Fibroblast of lung (primary cell): Measurements from ENCODE around the gene PSMA5. TPM values are rescaled to one million over a fixed set of nuclear protein-coding genes. Genes with fewer than 3 reads are reported as not detected.

Source experiments
- DNase-seq, 2 donors: peaks; one replicate each; pipeline versions ENCODE4 v3.0.0 to v3.0.0-alpha.2; 2010; ENCODE audit warnings: low read depth in 2 of 2
- H2AFZ ChIP-seq: 2 replicates; pipeline ENCODE4 v1.5.1; 2012; ENCODE audit warnings: low read length, control low read depth, inconsistent platforms
- H3K27ac ChIP-seq: 2 replicates; pipeline ENCODE4 v1.5.1; 2011; ENCODE audit warnings: low read length, control low read depth; ENCODE audit not compliant: insufficient read depth
- H3K27me3 ChIP-seq: 2 replicates; pipeline ENCODE4 v1.5.1; 2011; ENCODE audit warnings: mild to moderate bottlenecking, low read length; ENCODE audit not compliant: control insufficient read depth, insufficient read depth
- H3K36me3 ChIP-seq: 2 replicates; pipeline ENCODE4 v1.5.1; 2011; ENCODE audit warnings: low read length; ENCODE audit not compliant: control insufficient read depth, insufficient read depth
- H3K4me1 ChIP-seq: 2 replicates; pipeline ENCODE4 v1.5.1; 2011; ENCODE audit warnings: low read length; ENCODE audit not compliant: control insufficient read depth, insufficient read depth; ENCODE audit errors: extremely low read depth
- H3K4me2 ChIP-seq: 2 replicates; pipeline ENCODE4 v1.5.1; 2011; ENCODE audit warnings: low read length, control low read depth; ENCODE audit not compliant: insufficient read depth; ENCODE audit errors: extremely low read depth
- H3K4me3 ChIP-seq, 4 experiments: fragments of 200-600 bp in 1 of 4; sonication (generic) in 1 of 4; replicated peaks in 1 of 4; 2 replicates each; pipeline ENCODE4 v1.5.1; 2011 to 2016; ENCODE audit warnings: low read length in 4 of 4, low read depth in 3 of 4, mild to moderate bottlenecking in 3 of 4, control low read depth in 2 of 4, inconsistent platforms in 1 of 4, mixed read lengths in 1 of 4; ENCODE audit not compliant: insufficient read depth in 1 of 4; ENCODE audit errors: control extremely low read depth in 1 of 4
- H3K79me2 ChIP-seq: 2 replicates; pipeline ENCODE4 v1.5.1; 2012; ENCODE audit warnings: mild to moderate bottlenecking, low read length, inconsistent platforms; ENCODE audit not compliant: control insufficient read depth, insufficient read depth
- H3K9ac ChIP-seq: 2 replicates; pipeline ENCODE4 v1.5.1; 2011; ENCODE audit warnings: mild to moderate bottlenecking, low read length, control low read depth; ENCODE audit not compliant: insufficient read depth
- H3K9me3 ChIP-seq: 2 replicates; pipeline ENCODE4 v1.5.1; 2012; ENCODE audit warnings: low read depth, low read length; ENCODE audit not compliant: control insufficient read depth, insufficient read depth
- H4K20me1 ChIP-seq: 2 replicates; pipeline ENCODE4 v1.5.1; 2011; ENCODE audit warnings: low read length; ENCODE audit not compliant: control insufficient read depth, insufficient read depth; ENCODE audit errors: extremely low read depth
- EZH2 ChIP-seq: IDR thresholded peaks from 2 replicates; pipeline ENCODE4 v1.5.1; 2012; ENCODE audit warnings: low read length, control low read depth, mild to moderate bottlenecking; ENCODE audit errors: missing control alignments
- polyA plus RNA-seq, 2 donors: library from polyadenylated mRNA; depleted of rRNA in 1 of 2; stranded (reverse) in 1 of 2; unstranded in 1 of 2; fragments of >200 nt; gene quantifications; 2 replicates each; pipeline ENCODE4 v1.2.1, GENCODE V29; 2011 to 2012; ENCODE audit warnings: missing spikeins in 1 of 2
- total RNA-seq: library from RNA; depleted of rRNA; stranded (reverse); fragments of >200 nt; gene quantifications from 2 replicates; pipeline ENCODE4 v1.2.1, GENCODE V29; 2014
- TF ChIP-seq, protein P1 (sequence below), 2 donors: IDR thresholded peaks in 1 of 2; conservative IDR thresholded peaks in 1 of 2; 1 replicate in 1 of 2; 2 replicates in 1 of 2; pipeline ENCODE4 v1.5.1; 2011 to 2012; ENCODE audit warnings: low read length in 2 of 2, control low read depth in 1 of 2, inconsistent platforms in 1 of 2, low read depth in 1 of 2, mild to moderate bottlenecking in 1 of 2

PSMA5 gene
- total and polyA plus RNA-seq, 2 donors (not counting 1 experiment from before 2014, with no cell fraction given): 41.0 to 145 TPM

DNA sequence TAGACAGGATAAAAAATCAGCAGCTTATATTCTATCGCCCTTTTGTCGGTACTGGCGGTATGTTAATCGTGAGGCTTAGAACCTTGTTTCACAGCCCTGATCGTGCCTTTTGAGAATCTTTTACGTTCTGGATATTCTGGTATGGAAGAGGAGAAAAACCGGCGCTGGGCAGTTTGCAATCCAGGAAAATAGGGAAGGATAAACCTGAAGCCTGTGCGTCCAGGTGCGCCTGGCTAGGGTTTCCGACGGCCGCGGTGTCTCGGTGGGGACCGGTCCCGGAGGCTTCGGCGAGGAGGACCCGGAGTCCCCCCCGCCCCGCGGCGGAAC, 39.8 kb upstream of the PSMA5 start:
- TF ChIP-seq, protein P1, sequence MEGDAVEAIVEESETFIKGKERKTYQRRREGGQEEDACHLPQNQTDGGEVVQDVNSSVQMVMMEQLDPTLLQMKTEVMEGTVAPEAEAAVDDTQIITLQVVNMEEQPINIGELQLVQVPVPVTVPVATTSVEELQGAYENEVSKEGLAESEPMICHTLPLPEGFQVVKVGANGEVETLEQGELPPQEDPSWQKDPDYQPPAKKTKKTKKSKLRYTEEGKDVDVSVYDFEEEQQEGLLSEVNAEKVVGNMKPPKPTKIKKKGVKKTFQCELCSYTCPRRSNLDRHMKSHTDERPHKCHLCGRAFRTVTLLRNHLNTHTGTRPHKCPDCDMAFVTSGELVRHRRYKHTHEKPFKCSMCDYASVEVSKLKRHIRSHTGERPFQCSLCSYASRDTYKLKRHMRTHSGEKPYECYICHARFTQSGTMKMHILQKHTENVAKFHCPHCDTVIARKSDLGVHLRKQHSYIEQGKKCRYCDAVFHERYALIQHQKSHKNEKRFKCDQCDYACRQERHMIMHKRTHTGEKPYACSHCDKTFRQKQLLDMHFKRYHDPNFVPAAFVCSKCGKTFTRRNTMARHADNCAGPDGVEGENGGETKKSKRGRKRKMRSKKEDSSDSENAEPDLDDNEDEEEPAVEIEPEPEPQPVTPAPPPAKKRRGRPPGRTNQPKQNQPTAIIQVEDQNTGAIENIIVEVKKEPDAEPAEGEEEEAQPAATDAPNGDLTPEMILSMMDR (conservative IDR thresholded peaks at IDR 0.05 in 1 of 2, IDR thresholded peaks at IDR 0.05 in 1 of 2; ENCODE audit: low read depth in 1 of 2, low read length in 2 of 2): no peak
- TF ChIP-seq EZH2: no peak
- Histone ChIP-seq H2AFZ (peak overlapping the region; percentile 74), H3K27ac (no peak overlapping the region), H3K4me3 (peak overlapping the region; percentile 49 to 67 (median 58)), H3K36me3 (no peaks in the 10 kb centered on the region), H3K27me3 (peaks cover 24% of the 10 kb centered on the region), H4K20me1 (no peaks in the 10 kb centered on the region), H3K79me2 (no peaks in the 10 kb centered on the region), H3K4me1 (no peaks in the 10 kb centered on the region), H3K9ac (peak overlapping the region; percentile 55), H3K9me3 (no peaks in the 10 kb centered on the region), H3K4me2 (peak overlapping the region; percentile 62)
- no peak for DNase-seq

DNA sequence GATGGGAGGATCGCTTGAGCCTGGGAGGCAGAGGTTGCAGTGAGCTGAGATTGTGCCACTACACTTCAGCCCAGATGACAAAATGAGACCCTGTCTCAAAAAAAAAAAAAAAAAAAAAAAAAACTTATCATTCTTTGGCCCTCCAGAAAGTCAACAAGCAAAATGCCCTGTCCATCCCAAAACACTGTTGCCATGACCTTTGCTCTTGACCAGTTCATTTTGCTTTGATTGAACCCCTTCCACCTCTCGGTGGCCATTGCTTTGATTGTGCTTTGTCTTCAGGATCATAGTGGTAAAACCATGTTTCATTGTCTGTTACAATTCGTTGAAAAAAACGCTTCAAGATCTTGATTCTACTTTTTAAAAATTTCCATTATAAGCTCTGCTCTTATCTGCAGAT, 31.6 kb upstream of the PSMA5 start:
- no peaks in the 10 kb centered on the region for H3K9me3 ChIP-seq
- H4K20me1 ChIP-seq: no peaks in the 10 kb centered on the region
- H3K79me2 ChIP-seq: no peaks in the 10 kb centered on the region
- H3K27me3 ChIP-seq: peaks cover 3% of the 10 kb centered on the region
- H2AFZ ChIP-seq: no peak overlapping the region
- no peak overlapping the region for H3K4me3 ChIP-seq
- no peak overlapping the region for H3K4me2 ChIP-seq
- no peak for DNase-seq
- H3K36me3 ChIP-seq: no peaks in the 10 kb centered on the region
- no peak for TF ChIP-seq EZH2
- TF ChIP-seq, protein P1 (conservative IDR thresholded peaks at IDR 0.05 in 1 of 2, IDR thresholded peaks at IDR 0.05 in 1 of 2; ENCODE audit: low read depth in 1 of 2, low read length in 2 of 2): no peak
- no peak overlapping the region for H3K9ac ChIP-seq
- no peaks in the 10 kb centered on the region for H3K4me1 ChIP-seq
- no peak overlapping the region for H3K27ac ChIP-seq

DNA sequence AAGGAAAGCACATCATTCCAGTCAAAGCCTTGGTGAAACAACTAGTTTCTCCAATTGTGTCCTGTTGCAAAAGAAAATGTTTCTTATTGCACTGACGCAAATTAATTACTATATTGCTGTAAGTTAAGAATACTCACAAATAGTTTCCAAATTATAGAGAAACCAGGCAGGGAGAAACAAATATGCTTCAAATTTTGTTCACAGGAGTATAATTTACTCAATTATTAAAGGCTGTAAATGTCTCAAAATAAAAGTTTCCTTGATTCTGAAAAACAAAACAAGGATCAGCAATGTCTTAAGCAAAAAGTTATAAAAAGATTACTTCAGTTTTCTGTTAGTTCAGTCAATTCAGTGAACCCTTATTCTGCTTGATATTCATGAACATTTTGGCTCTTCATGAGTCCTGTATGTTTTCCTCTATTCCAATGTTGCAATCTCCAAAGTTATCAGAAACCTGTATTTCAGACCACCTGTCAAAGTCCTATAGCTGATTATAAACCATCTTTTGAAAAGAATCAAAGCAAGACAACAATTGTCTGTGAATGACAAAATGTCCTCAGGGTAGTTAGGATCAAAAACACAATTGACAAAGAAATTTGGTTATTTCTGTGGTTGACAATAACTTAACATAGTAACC, 28.4 kb upstream of the PSMA5 start:
- Histone ChIP-seq H3K36me3 (no peaks in the 10 kb centered on the region), H2AFZ (no peak overlapping the region), H3K79me2 (no peaks in the 10 kb centered on the region), H3K27ac (no peak overlapping the region), H3K4me1 (no peaks in the 10 kb centered on the region), H4K20me1 (no peaks in the 10 kb centered on the region), H3K27me3 (no peaks in the 10 kb centered on the region), H3K9ac (no peak overlapping the region), H3K4me3 (no peak overlapping the region), H3K4me2 (no peak overlapping the region), H3K9me3 (no peaks in the 10 kb centered on the region)
- peak in 1 of 2 donors; percentile 14 for DNase-seq
- TF ChIP-seq, protein P1 (conservative IDR thresholded peaks at IDR 0.05 in 1 of 2, IDR thresholded peaks at IDR 0.05 in 1 of 2; ENCODE audit: low read depth in 1 of 2, low read length in 2 of 2): no peak
